ENCODE results near the gene TDO2.
"Not testable (repeated sequence)": the region's sequence is repeated elsewhere in the genome, so short reads cannot be mapped to it uniquely, and the experiment has no call there.

The TDO2 gene

GRCh38 chr4:155908187-155909139 is 5.0 kb downstream of the TDO2 start:
- no peak for DNase-seq

- no peak for DNase-seq
These were observed 6.2 kb downstream of the TDO2 start for GRCh38 chr4:155909615-155910226.

GRCh38 chr4:155911905-155912304 is 8.4 kb downstream of the TDO2 start:
- DNase-seq = no peak

- no peak for DNase-seq
These were observed 11.3 kb downstream of the TDO2 start for GRCh38 chr4:155914782-155915181.

- no peak for DNase-seq
These were observed 18.1 kb downstream of the TDO2 start for GRCh38 chr4:155921597-155921996.

- no peak for DNase-seq
These were observed 21.1 kb downstream of the TDO2 start for GRCh38 chr4:155924637-155925036.

- no peak for DNase-seq
These were observed 26.3 kb downstream of the TDO2 start for GRCh38 chr4:155929833-155930232.

GRCh38 chr4:155930330-155930729 is 26.8 kb downstream of the TDO2 start:
- DNase-seq = no peak

- DNase-seq = no peak
These were observed 28.1 kb downstream of the TDO2 start for GRCh38 chr4:155931634-155932033.

GRCh38 chr4:155934634-155935033 is 31.1 kb downstream of the TDO2 start:
- DNase-seq = not testable (repeated sequence)

- no peak for DNase-seq
These were observed 32.0 kb downstream of the TDO2 start for GRCh38 chr4:155935389-155935986.

GRCh38 chr4:155941085-155941790 is 37.7 kb downstream of the TDO2 start:
- DNase-seq = no peak

- no peak for DNase-seq
These were observed 38.3 kb downstream of the TDO2 start for GRCh38 chr4:155941820-155942219.

- DNase-seq = no peak
These were observed 40.3 kb downstream of the TDO2 start for GRCh38 chr4:155943605-155944291.

- DNase-seq = peak; percentile 63
These were observed 41.0 kb downstream of the TDO2 start for GRCh38 chr4:155944516-155944915.

GRCh38 chr4:155946486-155946885 is 43.0 kb downstream of the TDO2 start:
- no peak for DNase-seq

GRCh38 chr4:155948541-155948940 is 45.0 kb downstream of the TDO2 start:
- peak; percentile 64 for DNase-seq

- no peak for DNase-seq
These were observed 47.0 kb downstream of the TDO2 start for GRCh38 chr4:155950461-155950860.

GRCh38 chr4:155952501-155952901 is 49.0 kb downstream of the TDO2 start:
- no peak for DNase-seq

GRCh38 chr4:155953151-155954117 is 49.9 kb downstream of the TDO2 start, which contains the start of gene CTSO:
Gene CTSO (minus strand): TSS chr4:155953866. CDS start chr4:155953847, 19 bp downstream.
- DNase-seq = peak; percentile 76

- DNase-seq = no peak
These were observed 50.7 kb downstream of the TDO2 start for GRCh38 chr4:155954118-155954685.
